Measurements from ENCODE around the gene PHACTR2. TPM values are rescaled to one million over a fixed set of nuclear protein-coding genes. Genes with fewer than 3 reads are reported as not detected.
"Not testable (repeated sequence)": the region's sequence is repeated elsewhere in the genome, so short reads cannot be mapped to it uniquely, and the experiment has no call there.

PHACTR2 gene
- polyA plus RNA-seq, 1 donor from 2014 or later = 3.2 TPM

GRCh38 chr6:143873600-143873999, 195.8 kb downstream of the PHACTR2 start:
- H3K9me3 Mint-ChIP-seq = peaks cover 0 to 13% (median 8%) of the 10 kb centered on the region in 3 donors
- not testable (repeated sequence) for H3K27me3 Mint-ChIP-seq, H3K36me3 Mint-ChIP-seq
- peak overlapping the region in 1 of 3 donors; percentile 9 for H3K27ac Mint-ChIP-seq
- peak overlapping the region in 1 of 4 donors; percentile 39 for H3K4me3 Mint-ChIP-seq
- peaks cover 0 to 10% (median 6%) of the 10 kb centered on the region in 3 donors for H3K4me1 Mint-ChIP-seq

- H3K4me3 Mint-ChIP-seq = peak overlapping the region in 1 of 4 donors; percentile 19
- peaks cover 4 to 15% (median 10%) of the 10 kb centered on the region in 3 donors for H3K9me3 Mint-ChIP-seq
- H3K36me3 Mint-ChIP-seq, H3K27ac Mint-ChIP-seq, H3K27me3 Mint-ChIP-seq: not testable (repeated sequence)
- H3K4me1 Mint-ChIP-seq = peaks cover 0 to 10% (median 6%) of the 10 kb centered on the region in 3 donors
Measured at GRCh38 chr6:143874503-143874902, 196.7 kb downstream of the PHACTR2 start.

GRCh38 chr6:143877584-143878271, 200.0 kb downstream of the PHACTR2 start:
- Mint-ChIP-seq H3K27ac (no peak overlapping the region), H3K9me3 (peaks cover 4 to 15% (median 7%) of the 10 kb centered on the region in 3 donors), H3K27me3 (no peaks in the 10 kb centered on the region), H3K4me1 (peaks cover 0 to 7% (median 5%) of the 10 kb centered on the region in 3 donors), H3K4me3 (no peak overlapping the region), H3K36me3 (peaks cover 2% of the 10 kb centered on the region)

GRCh38 chr6:143878272-143878760, 200.6 kb downstream of the PHACTR2 start:
- H3K4me1 Mint-ChIP-seq = peaks cover 0 to 6% (median 3%) of the 10 kb centered on the region in 3 donors
- H3K4me3 Mint-ChIP-seq = no peak overlapping the region
- H3K27me3 Mint-ChIP-seq = no peaks in the 10 kb centered on the region
- peaks cover 2% of the 10 kb centered on the region for H3K36me3 Mint-ChIP-seq
- no peak overlapping the region for H3K27ac Mint-ChIP-seq
- peaks cover 4 to 15% (median 7%) of the 10 kb centered on the region in 3 donors for H3K9me3 Mint-ChIP-seq

- peaks cover 2% of the 10 kb centered on the region for H3K36me3 Mint-ChIP-seq
- H3K9me3 Mint-ChIP-seq = peaks cover 4 to 8% (median 7%) of the 10 kb centered on the region in 3 donors
- no peaks in the 10 kb centered on the region for H3K27me3 Mint-ChIP-seq
- no peak overlapping the region for H3K4me3 Mint-ChIP-seq
- H3K4me1 Mint-ChIP-seq = peaks cover 0 to under 1% (median 0%) of the 10 kb centered on the region in 3 donors
- H3K27ac Mint-ChIP-seq = no peak overlapping the region
Measured at GRCh38 chr6:143880412-143880811, 202.6 kb downstream of the PHACTR2 start.

Other genes starting within 250 kb of the PHACTR2 start
- gene ADAT2, start 227.3 kb upstream of the PHACTR2 start, polyA plus RNA-seq = 1.7 TPM
- 17.9 TPM for gene PEX3, start 227.2 kb upstream of the PHACTR2 start, polyA plus RNA-seq
- 15.4 TPM for gene FUCA2, start 166.2 kb upstream of the PHACTR2 start, polyA plus RNA-seq
- gene LTV1, start 165.4 kb downstream of the PHACTR2 start, polyA plus RNA-seq = 23.7 TPM
- not detected for gene ZC2HC1B, start 186.5 kb downstream of the PHACTR2 start, polyA plus RNA-seq